Stimulated activated CD4-positive, alpha-beta T cell treated with anti-CD3 and anti-CD28 coated beads, Interleukin-4, amount 100 ng/mL, for 24 hours (primary cell): ENCODE measurements around the gene MTRFR.
"Not testable (repeated sequence)": the region's sequence is repeated elsewhere in the genome, so short reads cannot be mapped to it uniquely, and the experiment has no call there.

Experiments used
- DNase-seq: peaks from one replicate; pipeline ENCODE4 v3.0.0-alpha.2; 2020

MTRFR gene

GRCh38 chr12:123232807-123233504, at the start of gene MTRFR, which contains the start of gene MPHOSPH9:
Gene MTRFR, plus strand, starts transcription at chr12:123233436. Its CDS starts 20,239 bp downstream, at chr12:123253675.
Gene MPHOSPH9, minus strand, starts transcription at chr12:123233141. Its CDS starts 2,777 bp downstream, at chr12:123230364.
- peak; percentile 99 for DNase-seq

DNA sequence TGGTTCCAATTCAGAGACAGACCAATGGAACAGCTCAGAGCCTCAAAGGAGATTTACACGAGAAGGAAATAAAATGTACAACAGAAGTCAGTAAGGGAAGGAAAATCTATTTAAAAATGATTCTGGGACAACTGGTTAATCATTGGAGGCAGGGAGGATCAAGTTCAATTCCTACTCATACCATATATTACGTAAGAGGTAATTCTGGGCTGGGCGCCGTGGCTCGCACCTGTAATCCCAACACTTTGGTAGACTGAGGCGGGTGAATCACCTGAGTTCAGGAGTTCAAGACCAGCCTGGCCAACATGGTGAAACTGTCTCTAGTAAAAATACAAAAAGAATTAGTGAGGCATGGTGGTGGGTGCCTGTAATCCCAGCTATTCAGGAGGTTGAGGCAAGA, 45.6 kb upstream of the MTRFR start:
- DNase-seq: no peak

DNA sequence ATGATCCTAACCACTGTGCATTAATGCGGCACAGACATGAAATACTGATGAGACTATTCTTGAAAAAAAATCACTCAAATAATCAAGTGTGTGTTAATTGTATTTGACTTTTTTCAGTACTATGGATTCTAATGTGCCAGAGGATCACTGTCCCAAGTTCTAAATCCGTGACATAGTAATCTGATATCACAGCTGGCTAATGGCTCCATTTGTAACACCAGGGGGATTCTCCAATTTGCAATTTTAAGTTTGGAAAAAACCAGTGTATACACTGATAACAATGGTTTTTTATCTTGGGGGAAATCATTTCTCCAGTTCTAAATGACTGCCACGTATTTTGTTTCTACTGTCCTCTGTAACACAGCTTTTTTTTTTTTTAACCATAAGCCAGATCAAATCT, 33.3 kb upstream of the MTRFR start:
- no peak for DNase-seq

DNA sequence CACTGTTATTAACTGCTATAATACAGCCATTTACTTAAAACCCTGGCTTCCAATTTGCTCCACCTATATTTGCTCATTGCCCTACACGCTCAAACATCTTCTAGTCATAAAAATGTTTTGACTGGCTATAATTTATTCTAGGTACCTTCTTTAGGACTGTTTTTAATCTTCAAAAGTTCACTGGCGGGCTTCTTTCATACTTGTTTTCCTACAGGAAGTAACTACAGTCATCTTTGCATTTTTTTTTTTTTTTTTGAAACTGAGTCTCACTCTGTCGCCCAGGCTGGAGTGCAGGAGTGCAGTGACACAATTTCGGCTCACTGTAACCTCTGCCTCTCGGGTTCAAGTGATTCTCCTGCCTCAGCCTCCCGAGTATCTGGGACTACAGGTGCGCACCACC, 32.8 kb upstream of the MTRFR start:
- DNase-seq: peak; percentile 7

GRCh38 chr12:123206794-123207193, 26.4 kb upstream of the MTRFR start:
- DNase-seq: not testable (repeated sequence)

DNA sequence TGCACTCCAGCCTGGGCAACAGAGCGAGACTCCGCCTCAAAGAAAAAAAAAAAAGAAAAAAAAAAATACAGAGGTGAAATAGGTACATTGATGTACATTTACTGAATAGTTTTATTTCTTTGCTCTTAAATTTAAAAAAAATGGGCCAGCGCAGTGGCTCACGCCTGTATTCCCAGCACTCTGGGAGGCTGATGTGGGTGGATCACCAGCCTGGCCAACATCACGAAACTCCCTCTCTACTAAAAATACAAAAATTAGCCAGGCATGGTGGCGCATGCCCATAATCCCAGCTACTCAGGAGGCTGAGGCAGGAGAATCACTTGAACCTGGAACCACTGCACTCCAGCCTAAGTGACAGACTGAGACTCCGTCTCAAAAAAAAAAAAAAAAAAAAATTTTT, 25.4 kb upstream of the MTRFR start:
- not testable (repeated sequence) for DNase-seq

DNA sequence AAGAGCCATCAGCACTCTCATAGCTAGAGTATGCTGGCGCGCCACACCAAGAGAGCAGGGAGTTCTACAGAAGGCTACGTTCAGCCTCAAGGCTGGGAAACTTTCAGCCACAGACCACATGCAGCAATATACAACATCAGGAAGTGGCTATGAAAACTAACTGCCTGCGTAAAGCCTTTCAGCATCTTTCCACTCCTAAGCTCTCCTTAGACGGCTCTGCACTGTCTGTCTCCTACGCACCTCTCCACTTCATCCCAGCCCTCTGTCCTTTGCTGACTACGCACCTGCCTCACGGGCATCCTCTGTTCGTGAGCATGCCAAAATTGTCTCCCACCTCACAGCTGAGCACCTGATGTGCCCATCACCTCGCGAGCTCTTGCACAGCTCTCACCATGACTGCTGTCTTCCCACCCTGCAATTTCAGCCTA, 10.0 kb upstream of the MTRFR start:
- DNase-seq: peak; percentile 61

- DNase-seq: no peak
Observed at GRCh38 chr12:123225443-123225842, 7.8 kb upstream of the MTRFR start.

DNA sequence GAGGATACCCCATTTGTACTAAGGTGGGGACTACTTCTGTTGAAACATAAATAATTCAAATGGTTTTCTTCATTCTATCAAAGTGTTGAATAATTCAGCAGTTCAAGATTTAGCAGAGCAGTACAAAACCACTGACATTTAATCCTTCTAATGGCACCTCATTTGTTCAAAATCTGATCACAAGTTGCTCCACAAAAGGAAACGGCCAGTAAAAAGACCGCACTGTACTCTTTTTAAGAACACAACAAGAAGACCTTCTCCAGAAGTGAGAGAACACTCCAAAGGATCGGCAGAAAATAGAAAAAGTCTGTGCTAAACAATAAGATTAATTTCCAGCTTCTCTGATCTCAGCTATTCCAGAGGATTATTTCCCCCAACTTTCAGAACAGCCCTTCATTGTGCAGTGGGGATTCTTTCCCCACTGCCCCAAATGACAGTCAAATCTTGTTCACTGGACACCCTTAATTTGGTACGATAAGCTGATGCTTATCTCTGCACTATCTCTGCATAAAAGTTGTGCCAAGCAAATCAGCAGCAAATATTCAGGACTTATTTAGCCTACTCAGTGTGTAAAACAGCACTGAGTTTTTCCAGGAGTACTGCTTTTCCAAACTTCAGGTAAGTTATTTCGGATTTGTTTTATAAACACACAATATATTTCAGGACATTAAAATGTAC, 5.5 kb upstream of the MTRFR start:
- DNase-seq: no peak

GRCh38 chr12:123229051-123229450, 4.2 kb upstream of the MTRFR start:
- no peak for DNase-seq

DNA sequence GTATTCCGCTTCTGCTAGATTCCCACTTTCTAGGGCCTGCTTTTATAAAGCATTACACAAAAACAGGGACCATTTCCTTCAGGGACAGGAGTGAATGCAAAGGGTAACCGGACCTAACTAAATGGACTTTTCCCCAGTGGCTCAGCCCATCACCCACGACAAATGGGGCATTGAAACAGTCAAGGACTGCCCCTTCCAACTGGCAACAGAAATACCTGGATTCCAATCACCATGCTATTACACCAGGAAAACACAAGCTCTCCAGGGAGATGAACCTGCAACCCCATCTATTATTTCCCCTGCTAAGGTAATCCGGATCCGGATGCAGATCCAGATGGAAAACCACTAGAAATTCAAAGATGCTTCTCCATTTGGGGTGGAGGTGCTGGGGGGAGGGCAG, 1.3 kb upstream of the MTRFR start:
- no peak for DNase-seq

DNA sequence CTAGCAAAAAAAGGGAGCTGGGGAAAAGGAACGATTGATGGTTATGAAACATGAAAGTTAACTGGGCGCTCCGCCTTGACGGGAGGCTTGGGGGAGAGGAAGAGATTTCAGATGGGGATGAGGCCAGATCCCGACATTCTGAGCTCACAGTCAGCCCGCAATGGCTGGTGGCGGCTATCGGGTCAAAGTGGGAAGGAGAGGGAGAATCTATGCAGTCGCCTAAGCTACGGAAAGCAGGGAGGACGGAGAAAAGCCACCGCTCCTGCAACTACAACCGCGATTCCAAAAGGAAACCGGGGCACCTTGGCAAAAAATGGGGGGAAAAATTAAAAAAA, 797 bp upstream of the MTRFR start:
- no peak for DNase-seq

DNA sequence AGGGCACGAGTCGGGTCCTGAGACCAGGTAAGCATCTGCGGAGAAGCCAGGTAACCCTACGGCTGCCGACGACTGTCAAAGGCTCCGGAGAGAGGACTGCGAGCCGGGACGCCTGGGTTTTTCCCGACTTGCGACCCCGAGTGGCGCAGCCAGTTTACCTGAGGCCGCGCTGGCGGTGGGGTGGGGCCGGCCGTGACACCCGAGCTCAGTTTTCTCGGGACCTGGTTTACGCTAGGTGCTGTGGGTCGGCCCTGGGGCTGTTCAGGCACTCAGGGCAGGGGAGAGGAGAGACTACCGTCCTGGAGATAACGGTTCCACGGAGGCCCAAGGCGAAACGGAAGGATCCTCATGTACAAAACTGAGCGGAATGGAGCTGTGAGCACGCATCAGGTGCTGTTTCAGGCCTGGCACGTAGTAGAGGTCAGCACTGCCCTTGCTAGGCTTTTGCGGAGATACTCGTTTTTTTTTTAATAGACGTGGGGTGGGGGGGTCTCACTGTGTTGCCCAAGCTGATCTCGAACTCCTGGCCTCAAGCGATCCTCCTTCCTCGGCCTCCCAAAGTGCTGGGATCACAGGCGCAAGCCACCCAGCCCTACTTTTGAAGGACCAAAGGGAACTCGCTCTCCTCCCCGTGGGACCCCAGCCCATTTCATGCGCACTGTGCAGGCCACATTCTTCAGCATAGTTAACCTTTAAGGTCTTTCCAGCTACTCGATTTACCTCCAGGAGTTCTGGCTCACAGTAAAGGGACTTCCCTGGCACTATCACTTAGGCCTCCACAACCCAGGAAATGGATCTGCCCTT, 471 bp downstream of the MTRFR start:
- DNase-seq: no peak

GRCh38 chr12:123237646-123238329, 4.6 kb downstream of the MTRFR start:
- DNase-seq: peak; percentile 81

GRCh38 chr12:123238330-123238682, 5.1 kb downstream of the MTRFR start:
- no peak for DNase-seq

DNA sequence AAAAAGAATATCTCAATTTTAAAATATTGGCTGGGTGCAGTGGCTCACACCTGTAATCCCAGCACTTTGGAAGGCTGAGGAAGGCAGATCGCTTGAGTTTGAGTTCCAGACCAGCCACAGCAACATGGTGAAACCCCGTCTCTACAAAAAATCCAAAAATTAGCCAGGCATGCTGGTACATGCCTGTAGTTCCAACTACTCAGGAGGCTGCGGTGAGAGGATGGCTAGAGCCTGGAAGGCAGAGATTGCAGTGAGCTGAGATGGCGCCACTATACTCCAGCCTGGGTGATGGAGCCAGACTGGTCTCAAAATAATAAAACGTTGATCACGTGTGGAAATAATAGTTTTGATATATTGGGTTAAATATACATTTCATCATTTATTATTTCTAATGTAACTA, 5.7 kb downstream of the MTRFR start:
- no peak for DNase-seq

GRCh38 chr12:123242116-123242904, 9.1 kb downstream of the MTRFR start:
- no peak for DNase-seq

- no peak for DNase-seq
Observed at GRCh38 chr12:123243671-123244262, 10.5 kb downstream of the MTRFR start.

GRCh38 chr12:123245678-123246077, 12.4 kb downstream of the MTRFR start:
- no peak for DNase-seq

DNA sequence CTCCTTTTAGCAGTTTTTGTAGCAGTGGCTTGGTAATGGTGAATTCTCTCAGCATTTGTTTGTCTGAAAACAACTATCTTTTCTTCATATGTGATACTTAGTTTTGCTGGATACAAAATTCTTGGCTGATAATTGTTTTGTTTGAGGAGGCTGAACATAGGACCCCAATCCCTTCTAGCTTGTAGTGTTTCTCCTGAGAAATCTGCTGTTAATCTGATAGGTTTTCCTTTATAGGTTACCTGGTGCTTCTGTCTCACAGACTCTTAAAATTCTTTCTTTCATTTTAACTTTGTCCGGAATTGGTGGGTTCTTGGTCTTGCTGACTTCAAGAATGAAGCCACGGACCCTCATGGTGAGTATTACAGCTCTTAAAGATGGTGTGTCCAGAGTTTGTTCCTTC, 14.9 kb downstream of the MTRFR start:
- DNase-seq: not testable (repeated sequence)

- not testable (repeated sequence) for DNase-seq
Observed at GRCh38 chr12:123248996-123249741, 15.9 kb downstream of the MTRFR start.
